ENCODE data around the gene ZG16. TPM values are rescaled to one million over a fixed set of nuclear protein-coding genes. Genes with fewer than 3 reads are reported as not detected.

The ZG16 gene
- total and polyA plus RNA-seq, 9 of the 15 experiments (the other 6 are each of a cell fraction or from before 2014, with no cell fraction given): 0.04 TPM; not detected in 8

DNA sequence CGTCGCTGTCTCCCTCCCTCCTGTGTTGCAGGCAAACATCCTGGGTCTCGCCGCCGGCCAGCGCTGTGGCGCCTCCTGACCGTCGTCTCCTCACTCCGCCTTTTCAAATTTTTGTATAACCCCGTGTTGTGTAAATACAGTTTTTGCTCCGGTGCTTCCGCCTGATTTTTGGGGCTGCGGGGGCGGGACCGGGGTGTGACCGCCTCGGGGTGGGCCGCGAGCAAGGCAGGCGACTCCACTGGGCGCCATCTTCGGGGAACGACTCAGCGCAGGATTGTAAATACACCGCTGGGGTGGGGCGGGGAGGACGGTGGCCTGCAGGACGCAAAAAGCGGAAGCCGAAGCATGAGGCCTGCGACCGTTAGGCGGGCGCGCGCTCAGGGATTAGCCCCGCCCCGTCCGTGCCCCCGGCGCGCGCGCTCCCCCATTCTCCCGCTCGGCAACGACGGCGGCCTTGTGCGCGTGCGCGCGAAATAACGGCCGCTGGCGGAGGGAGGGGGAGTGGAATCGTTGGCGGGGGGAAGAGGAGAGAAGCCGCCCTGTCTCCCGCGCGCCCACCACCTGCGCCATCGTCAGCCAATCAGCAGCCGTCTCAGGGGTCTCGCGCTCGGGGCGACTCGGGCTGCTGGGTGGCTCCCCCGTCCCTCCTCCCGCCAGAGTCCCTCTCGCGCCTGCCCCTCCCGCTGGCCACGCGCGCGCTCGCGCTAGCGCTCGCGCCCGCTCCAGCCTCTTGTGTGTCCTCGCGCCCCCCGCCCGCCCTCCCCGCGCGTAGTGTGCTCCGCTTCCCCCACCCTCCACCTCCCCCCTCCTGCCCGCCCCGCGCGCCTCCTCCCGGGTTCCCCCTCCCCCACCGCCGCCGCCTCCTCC, 27.4 kb downstream of the ZG16 start (continued):
- TF ChIP-seq, protein P1, sequence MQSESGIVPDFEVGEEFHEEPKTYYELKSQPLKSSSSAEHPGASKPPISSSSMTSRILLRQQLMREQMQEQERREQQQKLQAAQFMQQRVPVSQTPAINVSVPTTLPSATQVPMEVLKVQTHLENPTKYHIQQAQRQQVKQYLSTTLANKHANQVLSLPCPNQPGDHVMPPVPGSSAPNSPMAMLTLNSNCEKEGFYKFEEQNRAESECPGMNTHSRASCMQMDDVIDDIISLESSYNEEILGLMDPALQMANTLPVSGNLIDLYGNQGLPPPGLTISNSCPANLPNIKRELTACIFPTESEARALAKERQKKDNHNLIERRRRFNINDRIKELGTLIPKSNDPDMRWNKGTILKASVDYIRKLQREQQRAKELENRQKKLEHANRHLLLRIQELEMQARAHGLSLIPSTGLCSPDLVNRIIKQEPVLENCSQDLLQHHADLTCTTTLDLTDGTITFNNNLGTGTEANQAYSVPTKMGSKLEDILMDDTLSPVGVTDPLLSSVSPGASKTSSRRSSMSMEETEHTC (IDR thresholded peaks at IDR 0.05): peak; percentile 94
- TF ChIP-seq, protein P2, sequence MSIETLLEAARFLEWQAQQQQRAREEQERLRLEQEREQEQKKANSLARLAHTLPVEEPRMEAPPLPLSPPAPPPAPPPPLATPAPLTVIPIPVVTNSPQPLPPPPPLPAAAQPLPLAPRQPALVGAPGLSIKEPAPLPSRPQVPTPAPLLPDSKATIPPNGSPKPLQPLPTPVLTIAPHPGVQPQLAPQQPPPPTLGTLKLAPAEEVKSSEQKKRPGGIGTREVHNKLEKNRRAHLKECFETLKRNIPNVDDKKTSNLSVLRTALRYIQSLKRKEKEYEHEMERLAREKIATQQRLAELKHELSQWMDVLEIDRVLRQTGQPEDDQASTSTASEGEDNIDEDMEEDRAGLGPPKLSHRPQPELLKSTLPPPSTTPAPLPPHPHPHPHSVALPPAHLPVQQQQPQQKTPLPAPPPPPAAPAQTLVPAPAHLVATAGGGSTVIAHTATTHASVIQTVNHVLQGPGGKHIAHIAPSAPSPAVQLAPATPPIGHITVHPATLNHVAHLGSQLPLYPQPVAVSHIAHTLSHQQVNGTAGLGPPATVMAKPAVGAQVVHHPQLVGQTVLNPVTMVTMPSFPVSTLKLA (conservative IDR thresholded peaks at IDR 0.05): peak; percentile 86 to 93
- TF ChIP-seq SUPT5H (IDR thresholded peaks at IDR 0.05) (peak; percentile 90), BRCA1 (IDR thresholded peaks at IDR 0.05) (no peak), BRCA1 (CRISPR knock-in tag; IDR thresholded peaks at IDR 0.05) (no peak), CTBP1 (IDR thresholded peaks at IDR 0.05; ENCODE audit: borderline replicate concordance) (peak; percentile 98), XRCC4 (IDR thresholded peaks at IDR 0.05; ENCODE audit: extremely low read depth, insufficient read depth, insufficient read length) (no peak)
- TF ChIP-seq, protein P3, sequence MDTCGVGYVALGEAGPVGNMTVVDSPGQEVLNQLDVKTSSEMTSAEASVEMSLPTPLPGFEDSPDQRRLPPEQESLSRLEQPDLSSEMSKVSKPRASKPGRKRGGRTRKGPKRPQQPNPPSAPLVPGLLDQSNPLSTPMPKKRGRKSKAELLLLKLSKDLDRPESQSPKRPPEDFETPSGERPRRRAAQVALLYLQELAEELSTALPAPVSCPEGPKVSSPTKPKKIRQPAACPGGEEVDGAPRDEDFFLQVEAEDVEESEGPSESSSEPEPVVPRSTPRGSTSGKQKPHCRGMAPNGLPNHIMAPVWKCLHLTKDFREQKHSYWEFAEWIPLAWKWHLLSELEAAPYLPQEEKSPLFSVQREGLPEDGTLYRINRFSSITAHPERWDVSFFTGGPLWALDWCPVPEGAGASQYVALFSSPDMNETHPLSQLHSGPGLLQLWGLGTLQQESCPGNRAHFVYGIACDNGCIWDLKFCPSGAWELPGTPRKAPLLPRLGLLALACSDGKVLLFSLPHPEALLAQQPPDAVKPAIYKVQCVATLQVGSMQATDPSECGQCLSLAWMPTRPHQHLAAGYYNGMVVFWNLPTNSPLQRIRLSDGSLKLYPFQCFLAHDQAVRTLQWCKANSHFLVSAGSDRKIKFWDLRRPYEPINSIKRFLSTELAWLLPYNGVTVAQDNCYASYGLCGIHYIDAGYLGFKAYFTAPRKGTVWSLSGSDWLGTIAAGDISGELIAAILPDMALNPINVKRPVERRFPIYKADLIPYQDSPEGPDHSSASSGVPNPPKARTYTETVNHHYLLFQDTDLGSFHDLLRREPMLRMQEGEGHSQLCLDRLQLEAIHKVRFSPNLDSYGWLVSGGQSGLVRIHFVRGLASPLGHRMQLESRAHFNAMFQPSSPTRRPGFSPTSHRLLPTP (IDR thresholded peaks at IDR 0.05; ENCODE audit: borderline replicate concordance, extremely low read depth, insufficient read length): no peak
- TF ChIP-seq, protein P4, sequence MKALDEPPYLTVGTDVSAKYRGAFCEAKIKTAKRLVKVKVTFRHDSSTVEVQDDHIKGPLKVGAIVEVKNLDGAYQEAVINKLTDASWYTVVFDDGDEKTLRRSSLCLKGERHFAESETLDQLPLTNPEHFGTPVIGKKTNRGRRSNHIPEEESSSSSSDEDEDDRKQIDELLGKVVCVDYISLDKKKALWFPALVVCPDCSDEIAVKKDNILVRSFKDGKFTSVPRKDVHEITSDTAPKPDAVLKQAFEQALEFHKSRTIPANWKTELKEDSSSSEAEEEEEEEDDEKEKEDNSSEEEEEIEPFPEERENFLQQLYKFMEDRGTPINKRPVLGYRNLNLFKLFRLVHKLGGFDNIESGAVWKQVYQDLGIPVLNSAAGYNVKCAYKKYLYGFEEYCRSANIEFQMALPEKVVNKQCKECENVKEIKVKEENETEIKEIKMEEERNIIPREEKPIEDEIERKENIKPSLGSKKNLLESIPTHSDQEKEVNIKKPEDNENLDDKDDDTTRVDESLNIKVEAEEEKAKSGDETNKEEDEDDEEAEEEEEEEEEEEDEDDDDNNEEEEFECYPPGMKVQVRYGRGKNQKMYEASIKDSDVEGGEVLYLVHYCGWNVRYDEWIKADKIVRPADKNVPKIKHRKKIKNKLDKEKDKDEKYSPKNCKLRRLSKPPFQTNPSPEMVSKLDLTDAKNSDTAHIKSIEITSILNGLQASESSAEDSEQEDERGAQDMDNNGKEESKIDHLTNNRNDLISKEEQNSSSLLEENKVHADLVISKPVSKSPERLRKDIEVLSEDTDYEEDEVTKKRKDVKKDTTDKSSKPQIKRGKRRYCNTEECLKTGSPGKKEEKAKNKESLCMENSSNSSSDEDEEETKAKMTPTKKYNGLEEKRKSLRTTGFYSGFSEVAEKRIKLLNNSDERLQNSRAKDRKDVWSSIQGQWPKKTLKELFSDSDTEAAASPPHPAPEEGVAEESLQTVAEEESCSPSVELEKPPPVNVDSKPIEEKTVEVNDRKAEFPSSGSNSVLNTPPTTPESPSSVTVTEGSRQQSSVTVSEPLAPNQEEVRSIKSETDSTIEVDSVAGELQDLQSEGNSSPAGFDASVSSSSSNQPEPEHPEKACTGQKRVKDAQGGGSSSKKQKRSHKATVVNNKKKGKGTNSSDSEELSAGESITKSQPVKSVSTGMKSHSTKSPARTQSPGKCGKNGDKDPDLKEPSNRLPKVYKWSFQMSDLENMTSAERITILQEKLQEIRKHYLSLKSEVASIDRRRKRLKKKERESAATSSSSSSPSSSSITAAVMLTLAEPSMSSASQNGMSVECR (CRISPR knock-in tag; IDR thresholded peaks at IDR 0.05): peak; percentile 74; the same call in 1 of the 2 replicates
- TF ChIP-seq, protein P5, sequence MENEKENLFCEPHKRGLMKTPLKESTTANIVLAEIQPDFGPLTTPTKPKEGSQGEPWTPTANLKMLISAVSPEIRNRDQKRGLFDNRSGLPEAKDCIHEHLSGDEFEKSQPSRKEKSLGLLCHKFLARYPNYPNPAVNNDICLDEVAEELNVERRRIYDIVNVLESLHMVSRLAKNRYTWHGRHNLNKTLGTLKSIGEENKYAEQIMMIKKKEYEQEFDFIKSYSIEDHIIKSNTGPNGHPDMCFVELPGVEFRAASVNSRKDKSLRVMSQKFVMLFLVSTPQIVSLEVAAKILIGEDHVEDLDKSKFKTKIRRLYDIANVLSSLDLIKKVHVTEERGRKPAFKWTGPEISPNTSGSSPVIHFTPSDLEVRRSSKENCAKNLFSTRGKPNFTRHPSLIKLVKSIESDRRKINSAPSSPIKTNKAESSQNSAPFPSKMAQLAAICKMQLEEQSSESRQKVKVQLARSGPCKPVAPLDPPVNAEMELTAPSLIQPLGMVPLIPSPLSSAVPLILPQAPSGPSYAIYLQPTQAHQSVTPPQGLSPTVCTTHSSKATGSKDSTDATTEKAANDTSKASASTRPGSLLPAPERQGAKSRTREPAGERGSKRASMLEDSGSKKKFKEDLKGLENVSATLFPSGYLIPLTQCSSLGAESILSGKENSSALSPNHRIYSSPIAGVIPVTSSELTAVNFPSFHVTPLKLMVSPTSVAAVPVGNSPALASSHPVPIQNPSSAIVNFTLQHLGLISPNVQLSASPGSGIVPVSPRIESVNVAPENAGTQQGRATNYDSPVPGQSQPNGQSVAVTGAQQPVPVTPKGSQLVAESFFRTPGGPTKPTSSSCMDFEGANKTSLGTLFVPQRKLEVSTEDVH (IDR thresholded peaks at IDR 0.05; ENCODE audit: low read depth, partially characterized antibody): peak; percentile 92
